NCI-H128 (cell line): ENCODE measurements around the gene FAM241B.

Experiments
- DNase-seq: peaks from one replicate; lab custom pipeline; 2025; ENCODE audit not compliant: unreplicated experiment; lab: John Stamatoyannopoulos, UW

FAM241B gene

DNA sequence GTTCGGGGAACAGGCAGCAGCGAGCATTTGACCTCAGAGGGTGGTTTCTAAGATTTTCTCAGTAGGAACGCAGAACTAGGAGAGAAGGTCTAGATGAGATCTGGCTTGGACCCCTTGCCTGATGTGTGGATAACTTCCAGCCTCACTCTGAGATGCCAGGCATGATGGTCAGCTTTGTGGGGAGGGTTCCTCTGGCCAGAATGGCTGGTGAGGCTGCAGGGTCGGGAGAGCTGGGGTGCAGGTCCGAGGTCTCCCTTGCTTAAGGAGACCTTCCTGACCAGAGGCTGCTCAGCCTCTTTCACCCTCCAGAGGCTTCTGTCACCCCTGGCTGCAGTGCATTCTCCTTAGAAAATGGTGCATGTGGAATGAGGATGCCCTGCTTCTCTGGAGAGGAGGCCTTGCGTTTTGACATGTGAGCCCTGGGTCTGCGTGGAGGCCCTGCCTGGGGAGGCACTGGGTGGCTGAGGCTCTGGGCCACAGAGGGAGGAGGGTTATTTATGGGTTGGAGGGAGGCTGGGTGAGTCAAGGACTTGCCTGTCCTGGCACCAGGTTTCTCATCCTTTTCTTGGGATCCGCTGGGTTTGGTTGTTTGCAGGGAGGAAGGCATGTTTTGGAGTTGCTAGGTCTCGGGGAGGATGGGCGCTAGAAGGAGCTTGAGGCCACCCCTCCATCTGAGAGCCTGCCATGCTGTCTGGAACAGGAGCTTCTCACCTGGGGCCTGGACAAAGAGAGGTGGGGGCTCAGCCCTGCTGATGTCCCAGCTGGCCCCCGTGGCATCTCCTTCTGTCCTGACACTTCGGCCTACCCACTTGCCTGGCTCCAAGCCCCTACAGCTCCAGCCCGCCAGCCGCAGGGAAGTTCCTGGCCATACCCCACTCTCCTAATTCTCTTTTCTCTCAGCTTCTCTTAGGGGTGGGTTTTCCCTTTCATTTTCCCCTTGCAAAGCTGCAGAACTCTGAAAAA is 3.9 kb downstream of the FAM241B start:
- DNase-seq, result no peak

DNA sequence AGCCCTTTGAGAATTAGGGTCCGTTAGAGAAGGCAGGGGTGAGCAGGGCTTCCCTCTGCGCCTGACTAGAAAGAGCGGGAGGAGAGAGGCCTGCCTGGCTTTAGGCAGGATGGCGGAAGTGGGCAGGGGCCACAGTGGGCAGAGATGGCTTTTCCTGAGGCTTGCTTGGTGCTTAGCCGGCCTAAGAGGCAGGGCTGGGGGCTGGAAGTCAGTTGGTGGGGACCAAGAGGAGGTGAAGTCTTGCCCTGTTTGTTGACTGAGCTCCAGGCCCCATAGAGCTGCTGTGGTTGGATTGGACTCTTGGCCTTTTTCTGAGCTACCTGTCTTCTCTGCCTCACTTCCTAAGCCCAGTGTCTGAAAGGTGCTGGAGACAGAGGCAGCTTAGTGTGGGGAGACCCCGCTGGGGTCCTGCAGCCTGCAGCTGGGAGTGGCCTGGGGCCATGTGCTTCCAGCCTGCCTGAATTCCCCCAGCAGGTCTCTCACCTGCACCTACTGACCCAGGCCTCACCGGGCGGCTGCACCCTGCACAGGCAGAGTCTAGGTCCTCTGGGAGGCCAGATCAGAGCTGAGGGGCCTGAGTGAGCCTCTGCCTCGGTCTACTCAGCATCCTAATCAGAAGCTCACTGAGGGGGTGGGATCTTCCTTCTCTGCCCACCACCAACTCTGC is 4.8 kb downstream of the FAM241B start:
- no peak for DNase-seq

DNA sequence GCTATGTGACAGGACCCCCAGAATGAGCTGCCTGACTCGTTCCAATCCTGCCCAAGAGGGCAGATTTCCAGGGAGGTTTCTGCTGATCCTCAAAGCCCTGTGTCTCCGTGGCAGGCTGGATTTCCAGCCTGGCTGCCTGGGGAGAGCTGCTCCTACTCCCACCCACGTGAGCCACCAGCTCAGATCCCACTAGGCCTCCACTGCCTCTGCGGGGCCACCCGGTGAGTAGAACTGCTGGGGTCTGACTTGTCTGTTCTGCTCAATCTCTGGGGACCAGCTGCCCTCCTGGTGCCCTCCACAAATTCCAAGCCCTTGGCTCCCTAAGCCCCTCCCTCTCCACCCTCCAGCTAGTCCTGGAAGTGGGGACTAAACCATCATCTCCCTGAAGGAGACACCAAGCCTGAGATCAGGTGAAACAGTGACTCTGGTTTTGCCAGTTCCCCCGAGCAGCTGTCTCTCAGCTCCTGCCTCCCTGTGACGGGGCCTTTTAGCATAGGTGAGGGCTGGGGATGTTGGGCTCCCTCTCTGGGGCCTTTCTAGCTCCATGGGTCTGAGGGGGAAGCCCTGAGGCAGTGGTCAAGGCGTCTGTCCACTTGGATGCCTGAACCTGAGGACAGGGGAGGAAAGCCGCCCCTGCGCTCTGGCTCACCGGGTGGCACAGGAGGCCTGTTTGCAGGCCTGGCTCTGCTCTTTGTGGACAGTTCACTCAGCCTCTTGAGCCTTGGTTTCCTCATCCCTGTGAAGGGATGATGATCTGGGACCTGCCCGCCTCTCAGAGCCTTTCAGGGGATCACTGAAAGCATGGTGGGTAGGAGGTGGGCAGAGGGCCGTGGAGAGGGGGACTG is 5.6 kb downstream of the FAM241B start:
- no peak for DNase-seq

DNA sequence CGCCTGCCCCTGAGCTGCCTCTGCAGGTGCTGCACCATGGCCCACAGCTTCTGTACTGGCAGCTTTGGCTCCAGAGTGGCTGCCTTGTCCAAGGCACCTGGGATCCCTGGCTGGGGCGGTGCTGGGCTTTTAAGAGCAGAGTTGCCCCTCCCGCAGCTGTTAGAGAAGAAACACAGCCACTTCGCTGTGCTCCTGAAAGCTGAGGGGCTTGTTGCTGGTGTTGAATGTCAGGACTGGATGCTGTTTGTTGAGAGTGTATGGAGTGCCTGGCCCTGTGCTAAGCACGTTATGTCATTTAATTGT is 6.2 kb downstream of the FAM241B start:
- no peak for DNase-seq

DNA sequence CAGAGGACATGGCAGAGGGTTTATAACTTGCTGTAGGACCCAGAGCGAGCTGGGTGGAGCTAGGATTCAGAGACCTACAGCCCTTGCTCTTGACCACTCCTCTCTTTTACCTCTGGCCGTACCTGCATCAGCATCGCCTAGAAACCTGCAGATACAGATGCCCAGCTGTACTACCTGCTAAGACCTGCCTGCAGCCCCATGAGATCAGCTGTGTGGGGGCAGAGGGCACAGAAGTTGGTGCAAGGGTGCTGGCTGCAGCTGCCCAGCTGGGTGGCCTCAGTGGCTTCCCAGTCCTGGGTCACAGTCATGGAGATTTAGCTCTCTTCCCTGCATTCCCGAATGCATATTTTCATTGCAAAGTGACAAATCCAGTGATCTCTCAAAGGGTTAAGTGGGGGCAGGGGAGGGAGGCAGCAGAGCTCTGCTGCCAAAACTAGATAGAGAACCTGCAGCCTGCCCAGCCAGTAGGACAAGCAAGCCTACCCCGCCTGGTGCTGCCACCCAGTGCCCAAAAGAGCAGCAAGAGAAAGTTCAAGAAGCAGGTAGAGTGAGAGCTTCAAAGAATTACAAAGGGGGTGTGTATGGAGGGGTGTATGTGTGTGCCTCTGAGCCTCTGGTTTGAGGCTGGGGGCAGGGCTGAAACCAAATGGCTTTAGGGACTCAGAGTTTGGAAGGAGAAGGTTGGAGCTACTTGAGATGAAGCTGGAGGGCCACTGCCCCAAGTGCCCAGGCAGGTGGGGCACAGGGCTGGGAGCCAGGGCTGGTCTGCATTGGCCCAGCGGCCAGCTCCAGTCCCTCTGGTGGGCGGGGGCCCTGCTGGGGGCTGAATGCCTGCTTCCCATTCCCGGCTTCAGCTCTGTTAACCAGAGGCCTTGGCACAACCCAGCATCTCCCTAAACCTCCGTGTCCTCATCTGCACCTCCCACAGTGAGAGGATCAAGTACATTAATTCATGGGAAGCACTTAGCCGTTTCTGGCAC is 6.9 kb downstream of the FAM241B start:
- no peak for DNase-seq

DNA sequence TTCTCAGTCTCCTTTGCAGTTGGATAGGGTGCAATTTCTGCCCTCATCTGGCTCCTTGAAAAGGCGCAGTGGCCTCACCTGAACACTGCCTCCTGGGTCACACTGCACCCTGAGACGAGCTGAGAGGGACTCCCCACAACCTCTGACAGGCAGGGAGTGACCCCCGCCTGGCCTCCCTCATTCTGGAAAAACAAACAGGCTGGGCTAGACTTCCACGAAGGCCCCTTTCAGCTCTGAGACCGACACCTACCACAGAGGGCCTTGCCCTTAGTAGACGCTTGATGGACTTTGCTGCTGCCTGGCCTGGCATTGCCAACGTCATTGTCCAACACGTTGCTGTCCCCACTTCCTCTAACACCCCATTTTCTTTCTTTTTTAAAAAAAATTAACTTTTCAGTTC is 8.6 kb downstream of the FAM241B start:
- DNase-seq, result no peak

DNA sequence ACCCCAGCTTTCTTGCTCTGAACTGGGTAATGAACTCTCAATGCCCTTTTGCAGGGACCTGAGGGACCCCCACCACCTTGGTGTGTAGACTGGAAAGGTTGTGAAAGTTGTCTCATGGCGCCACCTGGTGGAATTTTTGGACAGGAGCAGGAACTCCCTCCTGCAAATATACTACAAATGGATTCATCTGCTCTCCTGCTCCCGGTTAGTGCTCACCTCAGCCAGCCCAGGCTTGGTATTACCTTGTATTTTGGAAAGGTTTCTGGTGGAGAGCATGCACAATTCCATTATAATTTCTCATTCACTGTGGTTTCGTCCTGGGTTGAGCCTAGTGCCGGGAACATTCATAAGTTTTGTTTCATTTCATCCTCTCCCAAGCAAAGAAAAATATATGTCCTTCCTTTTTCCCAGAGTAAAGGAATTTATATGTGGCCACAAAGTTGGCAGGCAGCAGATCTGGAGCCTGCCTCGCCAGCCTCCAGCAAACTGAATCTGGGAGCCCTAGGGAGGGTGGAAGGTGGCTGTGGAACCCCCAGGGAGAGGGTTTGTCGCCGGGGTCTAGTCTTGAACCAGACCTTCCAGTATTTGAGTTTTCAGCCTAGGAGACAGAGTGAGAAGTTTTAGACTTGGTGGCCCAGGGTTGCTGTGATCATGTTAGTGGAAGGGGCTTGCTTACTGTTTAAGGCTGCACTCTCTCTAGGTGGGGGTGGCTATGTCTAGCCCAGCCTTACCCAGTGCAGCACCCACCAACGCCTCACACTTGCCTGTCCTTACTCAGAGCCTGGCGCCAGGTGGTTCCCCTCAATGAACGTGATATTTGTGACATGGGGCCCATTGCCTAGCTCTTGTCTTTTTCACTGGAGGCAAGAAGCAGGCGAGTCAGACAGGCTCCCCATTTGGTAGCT is 9.5 kb downstream of the FAM241B start:
- DNase-seq, result peak; percentile 14

DNA sequence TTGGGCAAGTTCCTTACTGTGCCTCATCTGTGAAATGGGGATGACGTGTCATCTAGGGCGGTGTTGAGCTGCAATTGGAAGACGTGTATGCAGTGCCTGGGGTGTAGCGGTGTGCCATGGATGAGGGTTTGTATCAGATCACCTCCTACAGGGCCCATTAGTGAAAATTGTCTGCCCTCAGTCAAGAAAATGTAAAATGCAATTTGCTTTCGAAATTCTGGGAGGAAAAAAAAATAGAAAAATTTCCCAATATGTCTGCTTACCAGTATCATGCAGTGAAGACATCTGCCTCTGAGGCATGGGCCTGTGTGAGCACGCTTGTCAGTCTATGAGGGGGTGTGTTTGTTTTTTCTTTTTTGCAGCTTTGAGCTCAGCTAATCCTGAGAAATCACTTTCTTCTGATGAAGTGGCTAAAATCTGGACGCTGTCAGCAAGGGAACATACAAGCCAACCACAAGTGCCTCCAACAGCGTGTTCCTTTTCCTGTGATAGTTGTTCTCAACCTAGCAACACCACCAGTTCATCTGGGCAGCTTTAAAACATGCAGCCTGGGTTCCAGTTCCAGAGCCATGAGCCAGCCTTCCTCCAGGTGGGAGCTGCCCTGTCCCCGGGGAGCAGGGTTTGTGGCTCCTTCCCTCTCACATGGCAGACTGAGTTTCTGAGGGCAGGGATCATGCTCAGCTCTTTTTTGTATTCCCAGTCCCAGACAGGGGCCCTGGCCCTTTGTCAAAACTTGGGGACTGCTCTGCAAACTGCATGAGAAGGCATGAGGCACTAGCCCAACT is 10.3 kb downstream of the FAM241B start:
- DNase-seq, result no peak

DNA sequence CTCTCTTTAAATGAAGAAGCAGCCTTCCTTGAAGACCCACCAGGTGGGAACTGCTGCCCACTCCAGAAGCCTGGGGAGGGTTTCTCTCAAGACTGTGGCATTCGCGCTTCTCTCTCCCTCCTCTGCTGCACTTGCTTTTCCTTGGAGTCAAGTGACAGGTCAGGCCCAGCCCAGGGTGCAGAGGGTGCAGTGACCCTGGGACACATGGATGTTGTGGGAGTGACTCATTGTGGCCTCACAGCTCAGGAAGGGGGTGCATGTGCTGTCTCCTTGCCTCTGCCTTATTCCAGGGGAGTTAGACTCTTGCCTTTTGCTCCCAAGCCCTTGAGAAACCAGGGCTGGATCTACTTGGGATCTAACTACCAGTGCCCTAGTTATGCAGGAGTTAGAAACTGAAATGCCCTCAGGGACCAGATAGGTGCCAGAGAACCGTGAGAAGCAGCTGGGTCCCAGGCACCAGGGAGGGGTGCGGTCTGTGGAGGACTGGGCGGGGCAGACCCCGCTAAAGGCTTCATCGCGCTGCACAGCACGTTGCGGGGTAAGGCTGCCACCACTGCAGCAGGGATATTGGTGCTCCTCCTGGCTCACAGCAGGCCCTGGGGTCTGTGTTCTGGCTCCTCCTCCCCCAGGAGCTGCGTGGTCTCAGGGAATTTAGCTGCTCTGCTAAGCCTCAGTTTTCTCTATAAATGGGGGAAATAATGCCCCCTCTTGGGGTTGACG is 11.4 kb downstream of the FAM241B start:
- no peak for DNase-seq

DNA sequence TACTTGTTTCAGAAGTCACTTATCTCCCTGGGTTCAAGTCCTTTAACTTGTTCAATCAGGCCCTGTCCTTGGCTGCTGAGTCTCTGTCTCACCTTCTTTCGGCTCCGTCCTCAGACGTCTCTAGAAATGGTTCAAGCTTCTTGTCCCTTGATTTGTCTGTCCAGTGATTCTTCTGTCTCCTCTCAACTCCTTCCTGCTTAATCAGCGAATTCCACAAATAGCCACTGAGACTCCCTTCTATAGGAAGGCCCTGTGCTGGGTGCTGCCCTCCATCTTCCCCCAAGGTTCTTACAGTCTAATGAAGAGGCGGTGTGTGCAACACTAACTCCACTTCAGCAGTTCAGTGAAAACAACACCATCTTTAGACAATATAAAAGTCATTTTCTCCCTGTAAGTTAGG is 12.7 kb downstream of the FAM241B start:
- DNase-seq, result no peak

DNA sequence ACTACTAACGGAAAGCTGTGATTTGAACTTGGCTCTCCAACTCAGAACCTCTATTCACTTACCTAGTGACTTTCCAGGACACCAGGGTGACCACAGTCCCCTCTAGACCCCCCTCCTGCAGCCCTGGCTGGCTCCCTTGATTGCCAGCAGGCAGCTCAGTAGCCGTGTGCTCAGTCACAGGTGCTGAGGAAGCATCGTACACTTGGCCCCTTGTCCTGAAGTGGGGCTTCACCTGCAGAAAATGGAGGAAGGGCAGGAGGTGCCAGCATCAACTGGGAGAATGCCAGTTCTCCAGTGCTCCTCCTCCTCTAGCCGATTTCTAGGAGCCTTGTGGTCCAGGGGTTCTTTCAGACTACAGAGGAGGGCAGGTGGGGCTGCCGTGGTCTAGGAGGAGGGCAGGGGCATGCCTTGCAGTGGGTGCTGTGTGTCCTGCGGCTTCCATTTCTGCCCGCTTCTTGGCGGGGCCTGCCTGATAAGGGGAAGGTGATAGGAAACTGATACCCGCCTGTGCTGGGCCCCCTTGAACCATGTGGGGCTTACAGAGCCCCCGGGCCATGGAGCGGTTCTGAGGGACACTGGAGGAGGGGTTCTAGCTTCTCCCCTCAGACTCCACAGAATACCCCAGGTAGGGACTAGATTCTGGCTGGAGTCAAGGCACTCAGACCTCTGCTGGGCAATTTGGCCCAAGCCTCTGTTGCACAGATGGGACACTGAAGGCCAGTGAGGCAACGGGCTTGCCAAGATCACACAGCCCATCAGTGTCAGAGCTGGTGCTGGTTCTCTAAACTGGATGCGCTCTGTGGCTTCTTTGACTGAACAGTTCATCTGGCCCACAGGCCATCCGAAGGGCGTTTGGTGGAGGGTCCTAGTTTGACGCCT is 14.0 kb downstream of the FAM241B start:
- no peak for DNase-seq

DNA sequence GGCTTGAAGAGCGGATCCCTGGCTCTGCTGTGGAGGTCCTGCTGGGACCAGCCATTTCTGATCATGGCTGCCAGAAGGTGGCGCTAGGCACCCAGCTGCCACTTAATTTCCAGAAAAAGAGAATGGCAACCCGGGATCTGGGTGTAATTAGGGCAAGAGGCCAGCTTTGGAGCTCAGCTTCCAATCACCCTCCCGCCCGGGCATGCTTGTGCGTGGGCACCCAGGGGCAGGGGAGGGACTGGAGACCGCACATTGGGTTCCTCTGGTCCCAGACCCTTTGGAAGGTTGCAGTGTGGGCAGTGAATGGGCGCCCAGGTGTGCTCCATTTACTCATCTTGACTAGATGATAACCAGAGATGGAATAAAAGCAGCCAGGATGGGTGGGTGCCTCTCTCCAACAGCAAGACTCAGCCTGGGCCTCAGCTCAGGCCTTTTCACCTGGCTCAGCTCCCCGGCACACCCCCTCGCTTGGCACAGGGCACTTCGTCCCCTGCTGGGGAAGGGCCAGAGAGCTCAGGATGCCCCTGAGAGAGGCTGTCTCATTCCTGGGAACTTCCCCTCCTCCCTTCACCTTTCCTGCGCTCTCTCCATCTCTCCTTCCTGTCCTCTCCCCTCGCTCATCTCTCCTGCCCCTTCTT is 14.7 kb downstream of the FAM241B start:
- DNase-seq, result peak; percentile 21

DNA sequence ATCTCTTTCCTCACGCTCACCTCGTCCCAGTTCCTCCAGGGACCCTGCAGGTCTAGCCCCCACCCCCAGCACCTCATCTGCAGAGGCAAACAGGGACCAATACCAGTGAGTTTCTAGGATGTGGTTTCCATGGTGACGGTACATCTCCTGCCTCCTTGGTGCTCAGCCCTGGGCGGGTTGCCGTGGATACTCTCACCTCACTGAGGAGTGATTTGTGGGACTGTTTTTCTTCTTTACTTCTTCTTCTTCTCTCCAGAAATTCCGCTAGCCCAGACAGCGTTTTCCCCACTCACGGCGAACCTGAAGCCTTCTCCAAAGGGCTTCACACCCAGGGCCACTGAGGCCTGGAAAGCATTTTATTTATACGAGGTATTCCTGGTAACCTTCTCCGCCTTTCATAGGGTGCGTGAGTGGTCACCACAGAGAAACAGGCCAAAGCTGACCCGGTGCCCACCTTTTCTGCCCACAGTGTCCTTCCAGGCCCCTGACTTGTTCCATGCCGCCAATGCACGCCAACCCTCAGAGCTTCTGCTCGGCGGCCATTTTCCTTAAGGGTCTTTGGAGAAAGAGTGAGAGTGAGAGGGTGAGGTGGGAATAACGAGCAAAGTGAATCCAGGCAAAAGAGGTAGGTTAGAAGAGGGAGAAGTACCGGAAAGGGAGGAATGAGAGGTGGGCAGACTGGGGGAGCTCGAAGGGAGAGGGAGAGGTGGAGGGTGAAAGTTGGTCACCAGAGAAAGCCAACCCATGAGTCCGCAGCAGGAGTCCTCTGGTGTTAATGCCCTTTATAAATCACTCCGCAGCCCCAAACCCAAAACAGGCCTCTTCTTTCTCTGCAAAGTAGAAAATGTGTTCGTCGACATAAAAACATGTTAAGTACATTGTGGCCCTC is 15.5 kb downstream of the FAM241B start:
- DNase-seq, result no peak

DNA sequence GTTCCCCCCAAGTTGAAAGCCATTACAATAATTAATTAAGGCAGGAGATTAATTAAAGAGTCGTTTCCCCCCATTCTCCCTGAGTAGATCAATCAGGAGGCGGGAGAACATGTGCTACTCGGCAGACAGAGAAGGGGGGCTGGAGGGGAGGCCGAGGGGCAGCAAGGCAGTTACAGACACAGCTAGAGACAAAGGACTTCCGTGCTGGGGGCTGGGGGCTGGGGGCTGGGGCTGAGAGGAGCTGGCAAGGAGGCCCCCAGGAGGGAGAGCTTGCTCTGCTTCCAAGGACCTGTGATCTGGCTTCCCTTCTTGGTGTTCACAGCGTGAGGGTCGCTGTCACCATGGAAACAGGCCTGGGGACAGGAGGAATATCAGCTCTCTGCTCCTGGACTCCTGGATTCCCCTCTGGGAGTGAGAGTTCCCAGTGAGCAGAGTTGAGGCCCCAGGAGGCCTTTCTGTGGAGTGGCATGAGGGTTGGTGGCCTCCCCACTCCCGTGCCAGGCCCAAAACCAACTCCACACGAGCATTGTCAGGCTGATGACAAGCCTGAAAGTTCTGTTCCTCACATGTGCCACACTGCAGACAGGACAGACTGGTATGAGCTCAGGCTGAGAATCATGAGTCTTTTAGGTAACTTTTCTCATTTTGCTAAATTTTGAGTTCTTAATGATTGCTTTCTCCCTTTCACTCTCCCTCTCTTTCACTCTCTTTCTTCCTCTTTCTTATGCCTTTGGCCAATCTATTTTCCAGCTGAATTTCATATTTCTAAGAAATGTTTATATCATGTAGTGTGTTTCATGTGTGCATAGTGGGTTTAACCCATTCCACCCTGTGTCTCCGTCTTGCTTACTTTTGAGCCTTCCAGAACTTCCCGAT is 16.4 kb downstream of the FAM241B start:
- no peak for DNase-seq

DNA sequence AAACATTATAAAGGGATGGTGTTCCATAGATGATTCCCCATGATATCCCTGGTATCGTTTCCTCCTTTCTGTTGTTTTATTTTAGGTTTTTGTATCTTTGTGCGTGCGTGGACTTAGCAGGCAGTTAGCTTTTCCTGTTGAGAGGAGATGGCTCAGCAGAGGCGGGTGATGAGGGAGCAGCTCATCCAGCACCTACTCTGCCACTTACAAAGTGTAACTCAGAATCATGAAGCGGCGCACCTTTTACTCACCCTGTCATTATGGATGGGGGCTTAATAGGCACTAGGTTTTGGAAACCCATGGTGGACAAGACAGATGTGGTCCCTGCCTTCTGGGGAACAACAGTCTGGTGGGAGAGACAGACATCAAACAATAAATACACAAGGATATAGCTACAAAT is 17.1 kb downstream of the FAM241B start:
- DNase-seq, result no peak
